Measurements from ENCODE around the gene ARGLU1. TPM values are rescaled to one million over a fixed set of nuclear protein-coding genes. Genes with fewer than 3 reads are reported as not detected.

Gene ARGLU1
- total RNA-seq, 1 experiment from 2014 or later = 66.5 TPM

DNA sequence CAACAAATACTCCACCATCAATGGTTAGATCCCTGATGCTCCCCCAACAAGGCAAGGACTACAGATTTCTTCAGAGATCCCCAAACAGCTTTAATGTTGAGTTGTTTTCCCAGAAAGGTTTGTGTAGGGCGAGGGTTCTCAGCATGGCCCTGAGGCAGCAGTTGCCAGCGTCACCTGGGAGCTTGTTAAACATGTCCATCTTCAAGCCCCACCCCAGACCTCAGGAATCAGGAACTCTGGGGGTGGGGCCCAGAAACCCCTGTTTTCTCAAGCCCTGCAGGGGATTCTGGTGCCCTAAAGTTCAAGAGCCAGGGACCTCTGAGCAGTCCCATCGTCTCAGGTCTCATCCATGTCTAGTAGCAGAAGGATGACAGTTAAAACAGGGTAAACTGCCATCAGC is 42.1 kb downstream of the ARGLU1 start:
- no peaks in the 10 kb centered on the region for H3K9me3 ChIP-seq (ENCODE audit: low read depth, low read length, poor library complexity, severe bottlenecking)
- no peak for DNase-seq (ENCODE audit: low spot score)
- H3K27ac ChIP-seq (ENCODE audit: low read depth, low read length, poor library complexity, severe bottlenecking) = no peak overlapping the region
- TF ChIP-seq, protein P1, sequence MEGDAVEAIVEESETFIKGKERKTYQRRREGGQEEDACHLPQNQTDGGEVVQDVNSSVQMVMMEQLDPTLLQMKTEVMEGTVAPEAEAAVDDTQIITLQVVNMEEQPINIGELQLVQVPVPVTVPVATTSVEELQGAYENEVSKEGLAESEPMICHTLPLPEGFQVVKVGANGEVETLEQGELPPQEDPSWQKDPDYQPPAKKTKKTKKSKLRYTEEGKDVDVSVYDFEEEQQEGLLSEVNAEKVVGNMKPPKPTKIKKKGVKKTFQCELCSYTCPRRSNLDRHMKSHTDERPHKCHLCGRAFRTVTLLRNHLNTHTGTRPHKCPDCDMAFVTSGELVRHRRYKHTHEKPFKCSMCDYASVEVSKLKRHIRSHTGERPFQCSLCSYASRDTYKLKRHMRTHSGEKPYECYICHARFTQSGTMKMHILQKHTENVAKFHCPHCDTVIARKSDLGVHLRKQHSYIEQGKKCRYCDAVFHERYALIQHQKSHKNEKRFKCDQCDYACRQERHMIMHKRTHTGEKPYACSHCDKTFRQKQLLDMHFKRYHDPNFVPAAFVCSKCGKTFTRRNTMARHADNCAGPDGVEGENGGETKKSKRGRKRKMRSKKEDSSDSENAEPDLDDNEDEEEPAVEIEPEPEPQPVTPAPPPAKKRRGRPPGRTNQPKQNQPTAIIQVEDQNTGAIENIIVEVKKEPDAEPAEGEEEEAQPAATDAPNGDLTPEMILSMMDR (conservative IDR thresholded peaks at IDR 0.05; ENCODE audit: low read depth, low read length) = no peak
- TF ChIP-seq EZH2 (IDR thresholded peaks at IDR 0.05; ENCODE audit: borderline replicate concordance, low read depth, low read length, poor library complexity, severe bottlenecking) = no peak
- CTCF ChIA-PET = no interaction called here
- peaks cover 19% of the 10 kb centered on the region for H3K27me3 ChIP-seq (replicated peaks; ENCODE audit: insufficient read depth, low read depth, low read length, poor library complexity)
- no peak overlapping the region for H3K4me3 ChIP-seq (ENCODE audit: low read depth, low read length, poor library complexity, severe bottlenecking)
- POLR2A ChIA-PET (ENCODE audit: low non-redundant PET) = no interaction called here
- no TSS peak for BruUV-seq (replicated peaks)
- H3K36me3 ChIP-seq (ENCODE audit: insufficient read depth, low read length, poor library complexity, severe bottlenecking) = no peaks in the 10 kb centered on the region
- no peaks in the 10 kb centered on the region for H3K4me1 ChIP-seq (ENCODE audit: insufficient read depth, low read length, poor library complexity, severe bottlenecking)
- intact Hi-C loops (cut with micrococcal nuclease; ENCODE audit: unreplicated experiment) = no loop called here

DNA sequence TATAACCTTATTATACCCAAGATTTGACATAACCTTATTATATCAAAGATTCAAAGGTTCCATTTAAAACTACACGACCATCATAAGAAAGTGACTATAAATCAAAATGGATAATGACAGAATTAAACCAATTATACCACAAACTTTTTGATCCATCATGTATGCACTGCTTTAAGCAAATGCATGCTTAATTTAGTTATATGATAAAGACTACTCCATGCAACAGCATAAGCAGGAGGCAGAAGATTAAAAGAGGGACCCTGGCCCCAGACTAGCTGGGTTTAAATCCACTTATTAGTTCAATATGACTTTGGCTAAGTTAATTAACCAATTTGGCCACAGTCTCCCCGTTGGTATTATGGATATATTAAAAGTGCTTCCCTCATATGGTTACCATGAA is 43.8 kb downstream of the ARGLU1 start:
- intact Hi-C loops (cut with micrococcal nuclease; ENCODE audit: unreplicated experiment) = no loop called here
- Histone ChIP-seq H3K4me1 (ENCODE audit: insufficient read depth, low read length, poor library complexity, severe bottlenecking) (no peaks in the 10 kb centered on the region), H3K9me3 (ENCODE audit: low read depth, low read length, poor library complexity, severe bottlenecking) (no peaks in the 10 kb centered on the region), H3K4me3 (ENCODE audit: low read depth, low read length, poor library complexity, severe bottlenecking) (no peak overlapping the region), H3K27me3 (replicated peaks; ENCODE audit: insufficient read depth, low read depth, low read length, poor library complexity) (peaks cover 8% of the 10 kb centered on the region), H3K36me3 (ENCODE audit: insufficient read depth, low read length, poor library complexity, severe bottlenecking) (no peaks in the 10 kb centered on the region), H3K27ac (ENCODE audit: low read depth, low read length, poor library complexity, severe bottlenecking) (no peak overlapping the region)
- no TSS peak for BruUV-seq (replicated peaks)
- TF ChIP-seq EZH2 (IDR thresholded peaks at IDR 0.05; ENCODE audit: borderline replicate concordance, low read depth, low read length, poor library complexity, severe bottlenecking) = no peak
- TF ChIP-seq, protein P1 (conservative IDR thresholded peaks at IDR 0.05; ENCODE audit: low read depth, low read length) = no peak
- ChIA-PET CTCF (no interaction called here), POLR2A (ENCODE audit: low non-redundant PET) (no interaction called here)
- DNase-seq (ENCODE audit: low spot score) = no peak

DNA sequence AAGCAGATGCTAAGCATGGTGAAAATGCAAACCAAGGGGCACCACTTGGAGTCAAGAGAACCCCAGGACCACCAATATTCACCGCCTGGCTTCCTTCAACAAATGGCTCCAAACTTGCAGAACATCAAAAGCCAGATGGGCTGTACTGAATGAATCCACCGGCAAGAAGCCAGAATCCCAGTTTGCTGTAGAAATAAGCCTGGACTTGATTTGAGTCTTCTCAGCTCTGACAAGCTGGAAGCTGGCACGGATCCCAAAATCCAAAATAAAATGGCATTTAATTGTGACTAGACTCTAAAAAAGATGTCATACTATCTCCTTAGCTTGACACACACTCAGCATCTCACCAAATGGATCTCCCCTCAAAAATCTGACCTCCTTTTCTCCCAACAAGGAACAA is 44.4 kb downstream of the ARGLU1 start:
- TF ChIP-seq, protein P1 (conservative IDR thresholded peaks at IDR 0.05; ENCODE audit: low read depth, low read length) = no peak
- no peak for TF ChIP-seq EZH2 (IDR thresholded peaks at IDR 0.05; ENCODE audit: borderline replicate concordance, low read depth, low read length, poor library complexity, severe bottlenecking)
- Histone ChIP-seq H3K27ac (ENCODE audit: low read depth, low read length, poor library complexity, severe bottlenecking) (no peak overlapping the region), H3K4me3 (ENCODE audit: low read depth, low read length, poor library complexity, severe bottlenecking) (no peak overlapping the region), H3K36me3 (ENCODE audit: insufficient read depth, low read length, poor library complexity, severe bottlenecking) (no peaks in the 10 kb centered on the region), H3K27me3 (replicated peaks; ENCODE audit: insufficient read depth, low read depth, low read length, poor library complexity) (peaks cover 5% of the 10 kb centered on the region), H3K9me3 (ENCODE audit: low read depth, low read length, poor library complexity, severe bottlenecking) (no peaks in the 10 kb centered on the region), H3K4me1 (ENCODE audit: insufficient read depth, low read length, poor library complexity, severe bottlenecking) (no peaks in the 10 kb centered on the region)
- ChIA-PET CTCF (no interaction called here), POLR2A (ENCODE audit: low non-redundant PET) (no interaction called here)
- intact Hi-C loops (cut with micrococcal nuclease; ENCODE audit: unreplicated experiment) = no loop called here
- BruUV-seq (replicated peaks) = no TSS peak
- no peak for DNase-seq (ENCODE audit: low spot score)
